Gastrocnemius medialis (tissue), 4 donors: ENCODE measurements around the gene TNFSF18.

Source experiments
- CTCF ChIP-seq, 5 experiments: fragments of 450-650 bp in 3 of 5; fragments of 200-600 bp in 2 of 5; sonication (generic) in 2 of 5; IDR thresholded peaks in 4 of 5; conservative IDR thresholded peaks in 1 of 5; 1 replicate in 4 of 5; 2 replicates in 1 of 5; pipeline ENCODE4 v1.5.1; 2016 to 2019; ENCODE audit warnings: antibody characterized with exemption in 5 of 5, mild to moderate bottlenecking in 3 of 5, moderate library complexity in 3 of 5
- POLR2A ChIP-seq, 2 donors: fragments of 450-650 bp; IDR thresholded peaks; one replicate each; pipeline ENCODE4 v1.6.1; 2017; ENCODE audit warnings: antibody characterized with exemption in 2 of 2, mild to moderate bottlenecking in 2 of 2, moderate library complexity in 2 of 2

DNA sequence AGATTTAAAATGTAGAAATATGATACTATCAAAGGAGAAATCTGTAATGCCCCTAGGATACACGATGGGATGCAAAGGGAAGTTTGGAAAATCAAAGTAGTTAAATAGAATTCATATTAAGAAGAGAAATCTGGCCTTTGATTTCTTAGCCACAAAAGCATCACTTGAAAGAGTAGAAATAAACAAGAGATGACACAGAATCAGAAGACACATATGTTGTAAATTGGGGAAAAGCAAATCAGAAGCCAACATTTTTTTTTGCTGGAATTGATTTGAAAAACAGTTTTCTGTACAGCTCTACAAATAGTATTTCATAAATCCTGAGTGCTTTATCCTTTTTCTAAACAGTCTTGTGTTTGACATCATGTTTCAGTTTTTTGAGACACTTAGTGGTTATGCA, 12.4 kb upstream of the TNFSF18 start:
- TF ChIP-seq CTCF (IDR thresholded peaks at IDR 0.05 in 4 of 5, conservative IDR thresholded peaks at IDR 0.05 in 1 of 5) = no peak
- TF ChIP-seq POLR2A (IDR thresholded peaks at IDR 0.05) = no peak
